ENCODE measurements around the gene NCOA7. TPM values are rescaled to one million over a fixed set of nuclear protein-coding genes. Genes with fewer than 3 reads are reported as not detected.

Gene NCOA7
- total and polyA plus RNA-seq, 9 of the 15 experiments (the other 6 are each of a cell fraction or from before 2014, with no cell fraction given), result 5.8 to 14.6 (median 9.3) TPM

- FAIRE-seq, result no peak
- no TSS peak for BruUV-seq (replicated peaks)
Measured at GRCh38 chr6:125745281-125746018, 45.3 kb upstream of the NCOA7 start.

DNA sequence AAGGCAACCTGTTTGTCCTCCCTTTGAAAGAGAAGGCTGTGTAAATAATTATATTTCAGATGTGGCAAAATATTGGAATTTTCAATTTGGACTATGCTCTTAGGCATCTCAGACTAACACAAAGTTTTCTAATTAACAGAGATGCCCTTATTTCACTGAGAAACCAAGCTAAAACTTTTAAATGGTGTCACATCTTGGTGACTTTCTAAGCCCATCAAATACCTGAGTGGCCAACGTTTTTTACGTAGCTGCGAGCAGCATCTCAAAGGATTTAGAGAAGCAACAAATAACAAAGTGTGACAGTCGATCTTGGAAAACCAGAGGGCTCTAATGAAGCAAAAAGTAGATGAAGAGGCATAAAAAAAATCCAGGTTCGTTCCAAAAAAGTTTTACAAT, 44.7 kb upstream of the NCOA7 start:
- 28% methylated on average over 5 of the region's 5 CpGs for WGBS (ENCODE audit: insufficient coverage, low coverage, missing lambda C conversion rate)
- in situ Hi-C loops (cut with MboI), result no loop called here
- no peak for TF ChIP-seq ZNF57 (CRISPR knock-in tag; IDR thresholded peaks at IDR 0.05)
- no peak for TF ChIP-seq ZC3H8 (IDR thresholded peaks at IDR 0.05)
- TF ChIP-seq CSDE1 (IDR thresholded peaks at IDR 0.05), result no peak
- TF ChIP-seq KAT2B (IDR thresholded peaks at IDR 0.05; ENCODE audit: low read depth, low read length), result no peak
- TF ChIP-seq CHD4 (IDR thresholded peaks at IDR 0.05; ENCODE audit: insufficient read depth, insufficient replicate concordance, low read depth, low read length, poor library complexity, severe bottlenecking), result no peak
- TF ChIP-seq NR0B1 (IDR thresholded peaks at IDR 0.05; ENCODE audit: partially characterized antibody), result no peak
- no peak for TF ChIP-seq NFE2 (IDR thresholded peaks at IDR 0.05; ENCODE audit: low read depth)
- no peak for TF ChIP-seq CCAR2 (IDR thresholded peaks at IDR 0.05; ENCODE audit: low read depth, low read length)
- no peak for TF ChIP-seq SMAD4 (CRISPR knock-in tag; conservative IDR thresholded peaks at IDR 0.05)
- TF ChIP-seq HCFC1 (IDR thresholded peaks at IDR 0.05; ENCODE audit: low read depth, low read length), result no peak
- no peak for TF ChIP-seq E2F6 (IDR thresholded peaks at IDR 0.05; ENCODE audit: borderline replicate concordance in 1 of 2, extremely low read depth in 1 of 2, insufficient read depth in 1 of 2, insufficient read length in 1 of 2, low read depth in 1 of 2, low read length in 1 of 2, poor library complexity in 1 of 2, severe bottlenecking in 1 of 2)
- no peak for TF ChIP-seq KHSRP (IDR thresholded peaks at IDR 0.05)

More at GRCh38 chr6:125745281-125746018, 45.3 kb upstream of the NCOA7 start:
- POLR2A ChIA-PET, result interaction anchor here (0.8 to 1.2 kb wide), 2 partner anchors 13 to 15 kb away, joined by 3 to 4 read pairs; no protein-coding TSS in a partner anchor
- in situ Hi-C loops (cut with MboI) (no loop called here), intact Hi-C loops (cut with micrococcal nuclease) (no loop called here)
- Histone ChIP-seq H3K36me3 (ENCODE audit: control insufficient read depth, insufficient read depth, low read length) (no peaks in the 10 kb centered on the region), H3K9me1 (ENCODE audit: control insufficient read depth, insufficient read depth, low read length) (no peaks in the 10 kb centered on the region), H4K20me1 (replicated peaks; ENCODE audit: control insufficient read depth, insufficient read depth, low read length) (no peaks in the 10 kb centered on the region), H3K4me1 (replicated peaks in 1 of 2; ENCODE audit: control insufficient read depth in 2 of 2, insufficient read depth in 2 of 2, low read length in 2 of 2) (peaks cover 12 to 28% of the 10 kb centered on the region in 2 experiments; a peak in 4 of 5 replicates), H3K79me2 (ENCODE audit: control insufficient read depth, insufficient read depth, low read length) (no peaks in the 10 kb centered on the region), H3K9ac (ENCODE audit: insufficient read depth in 1 of 2, low read depth in 2 of 2, low read length in 2 of 2) (no peak overlapping the region), H3K4me3 (no peak overlapping the region), H3K27ac (ENCODE audit: extremely low read depth, low read depth, low read length) (no peak overlapping the region), H3K4me2 (ENCODE audit: insufficient read depth, low read length) (no peak overlapping the region), H3K9me3 (replicated peaks; ENCODE audit: control insufficient read depth, insufficient read depth, low read depth, low read length) (no peaks in the 10 kb centered on the region), H2AFZ (ENCODE audit: low read depth, low read length) (no peak overlapping the region), H3K27me3 (ENCODE audit: control insufficient read depth in 2 of 2, insufficient read depth in 2 of 2, low read length in 2 of 2) (peaks cover 39 to 43% of the 10 kb centered on the region in 2 experiments)
- CTCF ChIA-PET (ENCODE audit: low intra/inter-chr PET ratio), result no interaction called here
- TF ChIP-seq POLR2G (IDR thresholded peaks at IDR 0.05; ENCODE audit: low read depth, low read length) (no peak), ETV5 (CRISPR knock-in tag; IDR thresholded peaks at IDR 0.05; ENCODE audit: low read depth) (no peak), CBX2 (IDR thresholded peaks at IDR 0.05; ENCODE audit: insufficient read depth, low read length, poor library complexity, severe bottlenecking) (peak; percentile 63)
- 6% methylated on average over 6 of the region's 6 CpGs for WGBS (ENCODE audit: insufficient coverage, low coverage, missing lambda C conversion rate)
- DNase-seq (ENCODE audit: extremely low read depth in 1 of 4, low spot score in 3 of 4) (no peak), ATAC-seq (no peak)

More for the DNA sequence above, 44.7 kb upstream of the NCOA7 start:
- Histone ChIP-seq H3K27ac (ENCODE audit: extremely low read depth, low read depth, low read length) (no peak overlapping the region), H3K9me1 (ENCODE audit: control insufficient read depth, insufficient read depth, low read length) (no peaks in the 10 kb centered on the region), H3K79me2 (ENCODE audit: control insufficient read depth, insufficient read depth, low read length) (no peaks in the 10 kb centered on the region), H3K9me3 (replicated peaks; ENCODE audit: control insufficient read depth, insufficient read depth, low read depth, low read length) (no peaks in the 10 kb centered on the region), H2AFZ (ENCODE audit: low read depth, low read length) (no peak overlapping the region), H3K4me2 (ENCODE audit: insufficient read depth, low read length) (no peak overlapping the region), H4K20me1 (replicated peaks; ENCODE audit: control insufficient read depth, insufficient read depth, low read length) (no peaks in the 10 kb centered on the region), H3K27me3 (ENCODE audit: control insufficient read depth in 2 of 2, insufficient read depth in 2 of 2, low read length in 2 of 2) (peaks cover 41 to 48% of the 10 kb centered on the region in 2 experiments), H3K4me3 (no peak overlapping the region), H3K4me1 (replicated peaks in 1 of 2; ENCODE audit: control insufficient read depth in 2 of 2, insufficient read depth in 2 of 2, low read length in 2 of 2) (peaks cover 12 to 28% of the 10 kb centered on the region in 2 experiments; a peak in 4 of 5 replicates), H3K36me3 (ENCODE audit: control insufficient read depth, insufficient read depth, low read length) (no peaks in the 10 kb centered on the region), H3K9ac (ENCODE audit: insufficient read depth in 1 of 2, low read depth in 2 of 2, low read length in 2 of 2) (no peak overlapping the region)
- intact Hi-C loops (cut with micrococcal nuclease), result no loop called here
- ChIA-PET POLR2A (interaction anchor here (1.2 kb wide), 1 partner anchor 14 kb away, joined by 4 read pairs; no protein-coding TSS in a partner anchor), CTCF (ENCODE audit: low intra/inter-chr PET ratio) (no interaction called here)
- ATAC-seq (no peak), FAIRE-seq (no peak), DNase-seq (ENCODE audit: extremely low read depth in 1 of 4, low spot score in 3 of 4) (no peak)
- no TSS peak for BruUV-seq (replicated peaks)
